ENCODE data around the gene ZNF536. TPM values are rescaled to one million over a fixed set of nuclear protein-coding genes. Genes with fewer than 3 reads are reported as not detected.

Gene ZNF536
- total RNA-seq, 1 experiment from 2014 or later: not detected

DNA sequence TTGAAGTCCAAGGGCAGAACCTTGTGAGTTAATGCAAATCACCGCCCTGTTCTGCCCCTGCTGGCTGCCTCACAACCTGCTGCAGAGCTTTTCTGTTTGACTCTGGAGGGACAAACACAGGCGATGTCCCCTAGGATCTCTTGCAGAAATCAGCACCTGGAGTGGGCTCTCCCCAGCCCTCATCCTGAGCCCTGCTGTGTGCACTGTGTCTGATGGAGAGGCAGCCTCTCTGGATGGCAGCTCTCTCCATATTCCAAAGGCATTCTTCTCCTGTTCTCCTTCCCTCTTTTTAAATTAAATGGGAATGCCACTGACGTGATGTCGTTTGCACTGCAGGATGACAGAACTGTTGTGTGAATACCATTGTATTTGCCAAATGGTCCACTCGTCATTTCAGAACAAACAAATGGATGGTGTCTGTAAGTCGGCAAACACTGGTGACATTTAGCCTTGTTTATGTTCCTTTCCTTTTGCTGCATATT is 184.1 kb downstream of the ZNF536 start:
- H3K27me3 ChIP-seq (ENCODE audit: insufficient read depth, low read length): no peaks in the 10 kb centered on the region
- Mint-ChIP-seq H3K4me3 (no peak overlapping the region), H3K9me3 (no peaks in the 10 kb centered on the region), H3K36me3 (ENCODE audit: insufficient read depth in 1 of 3, low read depth in 3 of 3) (no peaks in the 10 kb centered on the region), H3K27ac (no peak overlapping the region), H3K4me1 (peaks cover 52 to 56% of the 10 kb centered on the region in 2 experiments), H3K27me3 (ENCODE audit: low read depth) (no peaks in the 10 kb centered on the region; the same call in none of the 2 replicates)
- no peak overlapping the region for H3K4me2 ChIP-seq (ENCODE audit: insufficient read depth, insufficient read length, low read length)
- H4K91ac ChIP-seq (ENCODE audit: insufficient read length, low read depth, low read length): no peak overlapping the region
- no peak overlapping the region for H2BK120ac ChIP-seq (ENCODE audit: low read depth, low read length, poor library complexity, severe bottlenecking)
- peaks cover 26% of the 10 kb centered on the region for H3K4me1 ChIP-seq (ENCODE audit: insufficient read depth, low read length)
- H3K79me1 ChIP-seq (ENCODE audit: insufficient read depth, low read depth, low read length, poor library complexity, severe bottlenecking): no peaks in the 10 kb centered on the region
- no peaks in the 10 kb centered on the region for H4K20me1 ChIP-seq (ENCODE audit: control insufficient read depth, insufficient read depth, insufficient read length)
- peak; percentile 62 for DNase-seq
- H2BK20ac ChIP-seq (ENCODE audit: low read depth, low read length, poor library complexity, severe bottlenecking): no peak overlapping the region
- no peaks in the 10 kb centered on the region for H3K23me2 ChIP-seq (ENCODE audit: insufficient read length, low read depth, low read length, poor library complexity, severe bottlenecking)
- H2BK5ac ChIP-seq (ENCODE audit: insufficient read length, low read length): no peak overlapping the region
- H3K14ac ChIP-seq (ENCODE audit: insufficient read depth, low read length): no peak overlapping the region
- TF ChIP-seq, protein P1, sequence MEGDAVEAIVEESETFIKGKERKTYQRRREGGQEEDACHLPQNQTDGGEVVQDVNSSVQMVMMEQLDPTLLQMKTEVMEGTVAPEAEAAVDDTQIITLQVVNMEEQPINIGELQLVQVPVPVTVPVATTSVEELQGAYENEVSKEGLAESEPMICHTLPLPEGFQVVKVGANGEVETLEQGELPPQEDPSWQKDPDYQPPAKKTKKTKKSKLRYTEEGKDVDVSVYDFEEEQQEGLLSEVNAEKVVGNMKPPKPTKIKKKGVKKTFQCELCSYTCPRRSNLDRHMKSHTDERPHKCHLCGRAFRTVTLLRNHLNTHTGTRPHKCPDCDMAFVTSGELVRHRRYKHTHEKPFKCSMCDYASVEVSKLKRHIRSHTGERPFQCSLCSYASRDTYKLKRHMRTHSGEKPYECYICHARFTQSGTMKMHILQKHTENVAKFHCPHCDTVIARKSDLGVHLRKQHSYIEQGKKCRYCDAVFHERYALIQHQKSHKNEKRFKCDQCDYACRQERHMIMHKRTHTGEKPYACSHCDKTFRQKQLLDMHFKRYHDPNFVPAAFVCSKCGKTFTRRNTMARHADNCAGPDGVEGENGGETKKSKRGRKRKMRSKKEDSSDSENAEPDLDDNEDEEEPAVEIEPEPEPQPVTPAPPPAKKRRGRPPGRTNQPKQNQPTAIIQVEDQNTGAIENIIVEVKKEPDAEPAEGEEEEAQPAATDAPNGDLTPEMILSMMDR (conservative IDR thresholded peaks at IDR 0.05): peak; percentile 58
- no peak overlapping the region for H3K4ac ChIP-seq (ENCODE audit: low read depth, low read length)
- H3K56ac ChIP-seq (ENCODE audit: insufficient read length, low read depth, low read length): no peak overlapping the region
- no peak overlapping the region for H2AFZ ChIP-seq (ENCODE audit: low read length)
- no peak overlapping the region for H2AK5ac ChIP-seq (ENCODE audit: insufficient read length, low read length)
- no peak overlapping the region for H4K8ac ChIP-seq (replicated peaks; ENCODE audit: insufficient read length, low read depth, low read length)
- H2BK12ac ChIP-seq (ENCODE audit: insufficient read length, low read depth, low read length): no peak overlapping the region
- no peaks in the 10 kb centered on the region for H3K9me3 ChIP-seq (ENCODE audit: control insufficient read depth, low read depth, low read length)
- no peak overlapping the region for H4K5ac ChIP-seq (ENCODE audit: insufficient read length, low read depth, low read length)
- H3K18ac ChIP-seq (ENCODE audit: insufficient read length, low read depth, low read length): no peak overlapping the region
- H3T11ph ChIP-seq (ENCODE audit: low read length): no peak overlapping the region
- H3K27ac ChIP-seq (ENCODE audit: insufficient read length, low read depth, low read length): peak overlapping the region; percentile 1
- H2BK15ac ChIP-seq (ENCODE audit: low read depth, low read length): no peak overlapping the region
- no peak overlapping the region for H3K23ac ChIP-seq (ENCODE audit: insufficient read length, low read depth, low read length)
- H3K79me2 ChIP-seq (ENCODE audit: insufficient read depth, low read length): no peaks in the 10 kb centered on the region
- no peak overlapping the region for H3K9ac ChIP-seq (ENCODE audit: extremely low read depth, insufficient read length, low read length)
- WGBS (ENCODE audit: extremely low coverage, insufficient read length, low lambda C conversion rate): no CpG with 5 or more reads among the region's 6 CpGs

Data from H9 (cell line).